Stimulated activated CD8-positive, alpha-beta memory T cell treated with anti-CD3 and anti-CD28 coated beads, Interleukin-4, amount 100 ng/mL, for 24 hours (primary cell): ENCODE data around the gene LIN9.
A peak's percentile ranks its signal among the peaks of the same experiment; 100 is the strongest.
"Not testable (repeated sequence)": the region's sequence is repeated elsewhere in the genome, so short reads cannot be mapped to it uniquely, and the experiment has no call there.

Experiments used
- DNase-seq: peaks from one replicate; pipeline ENCODE4 v3.0.0-alpha.2; 2020; ENCODE audit warnings: low read depth

Gene LIN9, protein sequence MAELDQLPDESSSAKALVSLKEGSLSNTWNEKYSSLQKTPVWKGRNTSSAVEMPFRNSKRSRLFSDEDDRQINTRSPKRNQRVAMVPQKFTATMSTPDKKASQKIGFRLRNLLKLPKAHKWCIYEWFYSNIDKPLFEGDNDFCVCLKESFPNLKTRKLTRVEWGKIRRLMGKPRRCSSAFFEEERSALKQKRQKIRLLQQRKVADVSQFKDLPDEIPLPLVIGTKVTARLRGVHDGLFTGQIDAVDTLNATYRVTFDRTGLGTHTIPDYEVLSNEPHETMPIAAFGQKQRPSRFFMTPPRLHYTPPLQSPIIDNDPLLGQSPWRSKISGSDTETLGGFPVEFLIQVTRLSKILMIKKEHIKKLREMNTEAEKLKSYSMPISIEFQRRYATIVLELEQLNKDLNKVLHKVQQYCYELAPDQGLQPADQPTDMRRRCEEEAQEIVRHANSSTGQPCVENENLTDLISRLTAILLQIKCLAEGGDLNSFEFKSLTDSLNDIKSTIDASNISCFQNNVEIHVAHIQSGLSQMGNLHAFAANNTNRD

GRCh38 chr1:226308723-226309397 is at the start of gene LIN9:
LIN9 (minus strand) TSS chr1:226309164; CDS start chr1:226309139, 25 bp downstream.
- peak; percentile 92 for DNase-seq

GRCh38 chr1:226357416-226357815 is 48.5 kb upstream of the LIN9 start:
- no peak for DNase-seq

GRCh38 chr1:226355669-226356551 is 46.9 kb upstream of the LIN9 start:
- DNase-seq: no peak

DNA sequence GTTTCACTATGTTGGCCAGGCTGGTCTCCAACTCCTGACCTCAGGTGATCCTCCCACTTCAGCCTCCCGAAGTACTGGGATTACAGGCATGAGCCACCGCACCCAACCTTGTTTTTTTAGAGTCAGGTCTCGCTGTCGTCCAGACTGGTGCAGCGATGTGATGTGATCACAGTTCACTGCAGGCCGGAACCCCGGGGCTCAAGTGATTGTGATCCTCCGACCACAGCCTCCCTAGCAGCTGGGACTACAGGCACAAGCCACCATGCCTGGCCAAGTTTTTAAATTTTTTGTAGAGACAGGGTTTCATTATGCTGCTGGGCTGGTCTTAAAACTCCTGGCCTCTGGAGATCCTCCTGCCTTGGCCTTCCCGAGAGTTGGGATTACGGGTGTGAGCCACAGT is 46.1 kb upstream of the LIN9 start:
- no peak for DNase-seq

DNA sequence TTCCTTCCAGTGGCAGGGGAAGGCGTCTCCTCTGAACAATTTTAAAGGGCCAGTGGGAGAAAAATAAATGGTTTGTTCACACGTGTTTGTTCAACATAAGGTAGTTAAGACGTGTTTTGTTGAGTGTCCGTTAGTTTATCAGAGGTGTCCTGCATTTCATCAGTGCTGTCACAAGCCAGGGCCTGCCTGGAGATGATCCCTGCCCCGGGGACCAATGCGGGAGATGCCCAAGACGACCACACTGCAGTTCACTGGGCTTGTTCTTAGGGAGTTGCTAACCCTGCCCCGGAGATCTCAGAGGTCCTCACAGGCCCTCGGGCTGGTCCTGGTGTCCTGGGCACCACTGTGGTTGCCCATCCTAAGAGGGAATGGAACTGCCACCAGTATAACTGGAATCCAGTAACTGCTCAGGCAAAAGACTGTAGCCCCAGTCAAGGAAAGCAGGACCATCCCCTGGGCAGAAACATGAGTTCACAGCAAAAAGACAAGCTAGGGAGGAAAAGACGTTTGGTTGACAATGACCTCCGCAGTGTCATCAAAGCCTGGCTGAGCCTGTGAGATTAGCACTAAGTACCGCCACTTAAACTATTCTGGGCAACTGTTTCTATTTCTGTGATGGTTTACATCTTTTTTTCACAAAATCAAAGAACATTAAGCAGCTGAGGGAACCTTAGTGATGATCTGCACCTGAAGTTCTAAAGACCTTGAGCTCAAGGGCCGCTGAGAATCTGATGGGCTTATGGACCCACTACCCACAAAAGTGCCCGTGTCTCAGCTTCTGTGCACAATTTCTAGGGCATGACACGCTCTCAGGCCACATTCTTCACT is 44.9 kb upstream of the LIN9 start:
- no peak for DNase-seq

- no peak for DNase-seq
Observed at GRCh38 chr1:226351709-226352108, 42.7 kb upstream of the LIN9 start.

- DNase-seq: no peak
Observed at GRCh38 chr1:226350519-226350865, 41.5 kb upstream of the LIN9 start.

DNA sequence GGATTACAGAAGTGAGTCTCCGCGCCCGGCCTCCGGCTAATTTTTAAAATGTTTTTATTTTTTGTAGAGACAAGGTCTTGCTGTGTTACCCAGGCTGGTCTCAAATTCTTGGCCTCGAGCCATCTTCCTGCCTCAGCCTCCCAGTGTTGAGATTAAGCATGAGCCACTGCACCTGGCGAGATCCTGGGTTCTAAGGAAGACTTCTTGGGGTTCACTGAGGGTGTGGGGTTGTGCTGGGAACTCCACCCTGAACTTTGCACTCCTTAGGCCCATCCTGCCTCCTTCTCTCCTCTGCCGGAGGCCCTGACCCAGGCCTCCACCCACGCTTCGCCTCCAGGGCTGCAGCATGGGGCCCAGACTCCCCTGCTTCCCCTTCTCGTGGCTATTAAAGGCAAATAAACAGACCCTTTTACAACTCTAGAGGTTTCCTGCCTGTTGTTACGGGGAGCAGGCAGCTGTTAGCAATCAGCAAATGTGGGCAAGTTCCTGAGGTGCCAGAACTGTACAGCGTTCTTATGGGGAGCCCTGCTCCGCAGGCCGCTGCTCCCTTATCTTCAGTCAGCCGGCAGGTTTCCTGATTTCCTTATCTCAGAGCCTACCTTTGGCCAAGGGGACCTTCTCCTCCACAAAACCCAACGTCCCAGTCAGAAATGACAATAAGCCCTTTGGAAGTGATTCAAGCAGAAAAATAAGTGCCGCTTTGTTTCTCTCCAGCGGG is 41.0 kb upstream of the LIN9 start:
- DNase-seq: no peak

- no peak for DNase-seq
Observed at GRCh38 chr1:226349081-226349480, 40.1 kb upstream of the LIN9 start.

DNA sequence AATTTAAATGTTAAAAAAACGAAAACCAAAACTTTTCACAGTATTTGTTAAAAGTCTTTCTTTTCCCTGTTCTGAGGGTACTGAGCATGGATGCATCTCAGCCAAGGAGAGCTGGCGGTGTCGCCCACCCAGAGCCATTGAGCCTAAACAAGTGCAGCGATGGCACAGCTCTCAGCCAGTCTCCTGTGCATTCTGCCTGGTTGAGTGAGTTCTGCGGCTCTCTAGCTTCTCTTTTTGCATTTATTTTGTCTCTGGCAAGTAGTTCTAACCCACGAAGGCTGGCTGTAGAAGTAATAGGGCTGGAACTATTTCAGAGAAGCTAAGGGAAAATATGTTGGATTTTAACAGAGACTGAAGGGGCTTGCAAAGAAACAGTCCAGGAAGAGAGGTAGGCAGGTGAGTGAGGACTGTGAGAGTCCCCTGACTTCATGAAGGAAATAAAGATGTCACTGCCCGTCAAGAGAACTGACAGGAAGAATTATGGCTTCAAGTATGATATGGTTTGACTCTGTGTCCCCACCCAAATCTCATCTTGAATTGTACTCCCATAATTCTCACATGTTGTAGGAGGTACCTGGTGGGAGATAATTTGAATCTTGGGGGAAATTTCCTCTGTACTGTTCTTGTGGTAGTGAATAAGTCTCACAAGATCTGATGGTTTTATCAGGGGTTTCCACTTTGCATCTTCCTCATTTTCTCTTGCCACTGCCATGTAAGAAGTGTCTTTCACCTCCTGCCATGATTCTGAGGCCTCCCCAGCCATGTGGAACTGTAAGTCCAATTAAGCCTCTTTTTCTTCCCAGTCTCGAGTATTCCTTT is 35.7 kb upstream of the LIN9 start:
- no peak for DNase-seq

- DNase-seq: no peak
Observed at GRCh38 chr1:226342656-226343055, 33.7 kb upstream of the LIN9 start.

DNA sequence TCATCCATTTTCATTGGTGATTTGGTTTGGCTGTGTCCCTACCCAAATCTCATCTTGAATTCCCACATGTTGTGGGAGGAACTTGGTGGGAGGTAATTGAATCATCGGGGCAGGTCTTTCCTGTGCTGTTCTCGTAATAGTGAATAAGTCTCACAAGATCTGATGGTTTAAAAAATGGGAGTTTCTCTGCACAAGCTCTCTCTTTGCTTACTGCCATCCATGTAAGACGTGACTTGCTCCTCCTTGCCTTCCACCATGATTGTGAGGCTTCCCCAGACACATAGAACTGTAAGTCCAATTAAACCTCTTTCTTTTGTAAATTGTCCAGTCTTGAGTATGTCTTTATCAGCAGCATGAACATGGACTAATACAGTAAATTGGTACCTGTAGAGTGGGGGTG is 31.1 kb upstream of the LIN9 start:
- DNase-seq: not testable (repeated sequence)

GRCh38 chr1:226337276-226337875 is 28.4 kb upstream of the LIN9 start:
- no peak for DNase-seq

DNA sequence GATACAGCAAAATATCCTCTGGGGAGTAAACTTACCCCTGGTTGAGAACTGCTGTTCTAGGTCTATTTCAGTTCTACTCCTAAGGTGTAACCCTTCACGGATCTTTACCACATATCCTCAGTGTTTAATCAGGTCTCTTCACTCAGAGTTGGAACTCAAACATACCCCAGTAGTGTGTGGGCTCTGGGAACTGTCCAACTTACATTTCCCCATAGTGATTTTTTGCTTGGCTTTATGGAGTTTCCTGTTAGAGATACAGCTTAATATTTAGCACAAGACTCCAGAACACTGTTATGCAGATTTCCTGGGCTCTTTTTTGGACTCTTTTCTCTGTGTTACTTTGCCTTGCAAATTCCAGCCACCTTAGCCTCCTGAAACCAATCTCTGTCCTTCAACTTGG is 26.7 kb upstream of the LIN9 start:
- no peak for DNase-seq

- no peak for DNase-seq
Observed at GRCh38 chr1:226332947-226333346, 24.0 kb upstream of the LIN9 start.

- DNase-seq: no peak
Observed at GRCh38 chr1:226329237-226329636, 20.3 kb upstream of the LIN9 start.

GRCh38 chr1:226327761-226328162 is 18.8 kb upstream of the LIN9 start:
- DNase-seq: no peak

- DNase-seq: no peak
Observed at GRCh38 chr1:226325178-226325577, 16.2 kb upstream of the LIN9 start.

DNA sequence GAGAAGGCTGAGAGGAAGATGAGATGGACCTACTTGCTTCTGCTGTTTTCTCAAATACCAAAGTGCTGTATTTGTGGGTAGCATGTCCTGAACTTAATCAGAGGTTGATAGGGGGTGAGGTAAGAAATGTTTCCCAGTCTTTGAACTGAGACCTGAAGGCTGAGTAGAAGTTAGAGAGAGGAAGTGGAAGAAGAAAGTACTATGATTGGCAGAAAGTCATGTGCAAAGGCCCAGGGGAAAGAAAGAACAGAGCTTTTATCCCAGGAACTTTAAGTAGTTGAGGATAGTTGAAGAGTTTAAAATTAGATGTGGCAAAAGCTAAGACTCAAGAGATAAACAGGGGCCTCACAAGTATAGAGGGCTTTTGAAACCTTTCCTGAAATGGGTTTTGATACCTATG is 15.5 kb upstream of the LIN9 start:
- no peak for DNase-seq

GRCh38 chr1:226322986-226323385 is 14.0 kb upstream of the LIN9 start:
- DNase-seq: no peak
